Hepatocyte (in vitro differentiated cells): ENCODE measurements around the gene TMC1. TPM values are rescaled to one million over a fixed set of nuclear protein-coding genes. Genes with fewer than 3 reads are reported as not detected.

Experiments
- DNase-seq: peaks from one replicate; pipeline ENCODE4 v3.0.0-alpha.2; 2016; ENCODE audit warnings: low spot score
- H2AFZ ChIP-seq: fragments of 200-600 bp; sonication (generic); 2 replicates; pipeline ENCODE4 v1.6.0; 2016; ENCODE audit warnings: antibody characterized with exemption, mild to moderate bottlenecking
- H3K27ac ChIP-seq: fragments of 200-600 bp; sonication (generic); 2 replicates; pipeline ENCODE4 v1.5.1; 2016; ENCODE audit warnings: mild to moderate bottlenecking
- H3K27me3 ChIP-seq: fragments of 200-600 bp; sonication (generic); 2 replicates; pipeline ENCODE4 v1.6.1; 2016
- H3K36me3 ChIP-seq: fragments of 200-600 bp; sonication (generic); replicated peaks from 2 replicates; pipeline ENCODE4 v1.5.1; 2016; ENCODE audit warnings: low read depth; ENCODE audit not compliant: insufficient read depth
- H3K4me1 ChIP-seq: fragments of 200-600 bp; sonication (generic); 2 replicates; pipeline ENCODE4 v1.5.1; 2016; ENCODE audit warnings: mild to moderate bottlenecking, moderate library complexity; ENCODE audit not compliant: insufficient read depth
- H3K4me2 ChIP-seq: fragments of 200-600 bp; sonication (generic); 2 replicates; pipeline ENCODE4 v1.6.0; 2016
- H3K4me3 ChIP-seq: fragments of 200-600 bp; sonication (generic); 2 replicates; pipeline ENCODE4 v1.5.1; 2016; ENCODE audit warnings: mild to moderate bottlenecking
- H3K79me2 ChIP-seq: fragments of 200-600 bp; sonication (generic); 2 replicates; pipeline ENCODE4 v1.6.0; 2017; ENCODE audit warnings: mild to moderate bottlenecking
- H3K9me2 ChIP-seq: fragments of 200-600 bp; sonication (generic); replicated peaks from 2 replicates; pipeline ENCODE4 v1.6.0; 2017; ENCODE audit warnings: mild to moderate bottlenecking; ENCODE audit not compliant: insufficient read depth
- H3K9me3 ChIP-seq: fragments of 200-600 bp; sonication (generic); 2 replicates; pipeline ENCODE4 v1.5.1; 2016; ENCODE audit warnings: low read depth, mild to moderate bottlenecking
- H4K20me1 ChIP-seq: fragments of 200-600 bp; sonication (generic); 2 replicates; pipeline ENCODE4 v1.6.0; 2016; ENCODE audit warnings: mild to moderate bottlenecking; ENCODE audit not compliant: insufficient read depth, poor library complexity, severe bottlenecking
- CTCF ChIP-seq: fragments of 200-600 bp; sonication (generic); IDR thresholded peaks from 2 replicates; pipeline ENCODE4 v1.5.1; 2016; ENCODE audit warnings: antibody characterized with exemption, mild to moderate bottlenecking; ENCODE audit not compliant: poor library complexity
- EZH2 ChIP-seq: fragments of 200-600 bp; sonication (generic); IDR thresholded peaks from 2 replicates; pipeline ENCODE4 v1.6.1; 2016; ENCODE audit warnings: antibody characterized with exemption, mild to moderate bottlenecking, borderline replicate concordance
- EZH2phosphoT487 ChIP-seq: fragments of 200-600 bp; sonication (generic); IDR thresholded peaks from one replicate; pipeline ENCODE4 v1.6.1; 2018; ENCODE audit warnings: antibody characterized with exemption, mild to moderate bottlenecking, low read depth, moderate library complexity; ENCODE audit not compliant: unreplicated experiment, severe bottlenecking
- WGBS: methylation state at CpG from one replicate; pipeline ENCODE4 v1.1.6; 2016; ENCODE audit warnings: low lambda C conversion rate; ENCODE audit errors: missing lambda C conversion rate; 5-methylcytosine and 5-hydroxymethylcytosine counted together
- polyA plus RNA-seq: library from polyadenylated mRNA; unstranded; fragments of >200 nt; fragmentation: Nextera tagmentation; extraction: Ambion mirVana; gene quantifications from 2 replicates; pipeline ENCODE4 v1.2.1, GENCODE V29; 2016
- total RNA-seq: library from RNA; depleted of rRNA; stranded (reverse); fragments of >200 nt; gene quantifications from 2 replicates; pipeline ENCODE4 v1.2.3, GENCODE V29; 2014

TMC1 gene
- total and polyA plus RNA-seq, 2 experiments from 2014 or later, result 0.20 to 0.23 TPM

- Histone ChIP-seq H3K4me2 (peak overlapping the region; percentile 1), H3K36me3 (no peaks in the 10 kb centered on the region), H3K27me3 (no peaks in the 10 kb centered on the region), H3K27ac (no peak overlapping the region), H2AFZ (no peak overlapping the region), H3K4me3 (no peak overlapping the region), H3K79me2 (no peaks in the 10 kb centered on the region), H3K4me1 (peaks cover 6% of the 10 kb centered on the region), H4K20me1 (no peaks in the 10 kb centered on the region), H3K9me3 (no peaks in the 10 kb centered on the region), H3K9me2 (no peaks in the 10 kb centered on the region)
- TF ChIP-seq EZH2 (no peak), EZH2phosphoT487 (no peak), CTCF (no peak)
- DNase-seq, result peak; percentile 14
- WGBS, result 56% methylated on average over 1 of the region's 1 CpG
Measured at GRCh38 chr9:72864327-72864726, 342.9 kb downstream of the TMC1 start.

- Histone ChIP-seq H3K27me3 (no peaks in the 10 kb centered on the region), H3K9me3 (no peaks in the 10 kb centered on the region), H3K27ac (no peak overlapping the region), H3K79me2 (no peaks in the 10 kb centered on the region), H3K4me3 (no peak overlapping the region), H3K4me1 (peaks cover 15% of the 10 kb centered on the region), H3K4me2 (no peak overlapping the region), H3K9me2 (no peaks in the 10 kb centered on the region), H4K20me1 (no peaks in the 10 kb centered on the region), H2AFZ (no peak overlapping the region), H3K36me3 (no peaks in the 10 kb centered on the region)
- 54% methylated on average over 3 of the region's 3 CpGs for WGBS
- TF ChIP-seq CTCF (peak; percentile 62), EZH2 (no peak), EZH2phosphoT487 (no peak)
- DNase-seq, result peak; percentile 17
Measured at GRCh38 chr9:72871685-72872084, 350.3 kb downstream of the TMC1 start.

GRCh38 chr9:72872718-72873117 lies 351.3 kb downstream of the TMC1 start:
- Histone ChIP-seq H3K79me2 (no peaks in the 10 kb centered on the region), H3K27ac (peak overlapping the region; percentile 3), H3K4me1 (peaks cover 15% of the 10 kb centered on the region), H3K27me3 (no peaks in the 10 kb centered on the region), H3K4me2 (no peak overlapping the region), H3K36me3 (no peaks in the 10 kb centered on the region), H3K4me3 (no peak overlapping the region), H3K9me2 (no peaks in the 10 kb centered on the region), H4K20me1 (no peaks in the 10 kb centered on the region), H2AFZ (no peak overlapping the region), H3K9me3 (no peaks in the 10 kb centered on the region)
- WGBS, result 60% methylated on average over 2 of the region's 2 CpGs
- TF ChIP-seq EZH2phosphoT487 (no peak), EZH2 (no peak)
- DNase-seq, result peak; percentile 15

GRCh38 chr9:72873456-72873855 lies 352.0 kb downstream of the TMC1 start:
- no peaks in the 10 kb centered on the region for H3K9me2 ChIP-seq
- H3K4me3 ChIP-seq, result no peak overlapping the region
- H3K9me3 ChIP-seq, result no peaks in the 10 kb centered on the region
- TF ChIP-seq CTCF (no peak), EZH2phosphoT487 (no peak), EZH2 (no peak)
- no peaks in the 10 kb centered on the region for H3K36me3 ChIP-seq
- no peaks in the 10 kb centered on the region for H4K20me1 ChIP-seq
- no peaks in the 10 kb centered on the region for H3K79me2 ChIP-seq
- no peak overlapping the region for H3K27ac ChIP-seq
- 53% methylated on average over 1 of the region's 1 CpG for WGBS
- H3K4me2 ChIP-seq, result no peak overlapping the region
- no peaks in the 10 kb centered on the region for H3K27me3 ChIP-seq
- H2AFZ ChIP-seq, result no peak overlapping the region
- no peak for DNase-seq
- peaks cover 15% of the 10 kb centered on the region for H3K4me1 ChIP-seq
